ENCODE measurements around the gene AGO3. TPM values are rescaled to one million over a fixed set of nuclear protein-coding genes. Genes with fewer than 3 reads are reported as not detected.
A peak's percentile ranks its signal among the peaks of the same experiment; 100 is the strongest.

The AGO3 gene
- polyA plus RNA-seq, 2 of the 4 experiments (the other 2 are of a cell fraction) = 3.8 to 14.7 TPM

DNA sequence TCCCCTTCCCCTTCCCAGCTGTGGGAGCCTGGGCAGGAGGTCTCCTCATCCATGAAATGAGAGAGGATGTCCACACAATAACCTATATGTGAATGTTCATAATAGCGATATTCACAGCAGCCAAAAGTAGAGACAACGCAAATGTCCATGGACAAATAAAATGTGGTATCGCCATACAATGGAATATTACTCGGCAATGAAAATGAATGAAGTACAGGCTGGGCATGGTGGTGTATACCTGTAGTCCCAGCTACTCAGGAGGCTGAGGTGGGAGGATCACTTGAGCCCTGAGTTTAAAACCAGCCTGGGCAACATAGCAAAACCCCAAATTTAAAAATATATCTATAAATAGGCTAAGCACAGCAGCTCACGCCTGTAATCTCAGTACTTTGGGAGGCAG lies 170.6 kb downstream of the AGO3 start (continued):
- TF ChIP-seq, protein P1, sequence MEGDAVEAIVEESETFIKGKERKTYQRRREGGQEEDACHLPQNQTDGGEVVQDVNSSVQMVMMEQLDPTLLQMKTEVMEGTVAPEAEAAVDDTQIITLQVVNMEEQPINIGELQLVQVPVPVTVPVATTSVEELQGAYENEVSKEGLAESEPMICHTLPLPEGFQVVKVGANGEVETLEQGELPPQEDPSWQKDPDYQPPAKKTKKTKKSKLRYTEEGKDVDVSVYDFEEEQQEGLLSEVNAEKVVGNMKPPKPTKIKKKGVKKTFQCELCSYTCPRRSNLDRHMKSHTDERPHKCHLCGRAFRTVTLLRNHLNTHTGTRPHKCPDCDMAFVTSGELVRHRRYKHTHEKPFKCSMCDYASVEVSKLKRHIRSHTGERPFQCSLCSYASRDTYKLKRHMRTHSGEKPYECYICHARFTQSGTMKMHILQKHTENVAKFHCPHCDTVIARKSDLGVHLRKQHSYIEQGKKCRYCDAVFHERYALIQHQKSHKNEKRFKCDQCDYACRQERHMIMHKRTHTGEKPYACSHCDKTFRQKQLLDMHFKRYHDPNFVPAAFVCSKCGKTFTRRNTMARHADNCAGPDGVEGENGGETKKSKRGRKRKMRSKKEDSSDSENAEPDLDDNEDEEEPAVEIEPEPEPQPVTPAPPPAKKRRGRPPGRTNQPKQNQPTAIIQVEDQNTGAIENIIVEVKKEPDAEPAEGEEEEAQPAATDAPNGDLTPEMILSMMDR (IDR thresholded peaks at IDR 0.05) = no peak

DNA sequence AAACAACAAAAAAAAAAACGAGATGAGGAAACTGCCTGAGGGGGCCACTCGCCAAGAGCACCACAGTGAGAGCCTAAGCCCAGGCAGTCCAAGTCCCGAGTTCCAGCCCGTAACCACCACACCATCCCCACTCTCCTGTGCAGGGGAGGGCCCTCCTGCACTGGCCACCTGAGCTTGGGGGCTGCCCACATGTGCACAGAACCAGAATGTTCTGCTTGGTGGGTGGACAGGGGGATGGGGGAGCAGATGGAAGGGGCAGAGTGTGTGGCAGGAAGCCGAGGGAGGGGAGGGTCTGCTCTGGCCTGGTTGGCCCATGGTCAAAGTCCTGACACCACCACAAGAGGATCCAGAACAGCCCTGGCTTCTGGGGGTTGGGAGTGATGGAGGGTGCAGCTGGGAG lies 175.4 kb downstream of the AGO3 start:
- DNase-seq (ENCODE audit: low read depth in 1 of 2, low spot score in 1 of 2) = no peak
- ChIA-PET POLR2A (no interaction called here), CTCF (interaction anchor here (0.6 to 13.6 kb wide), 6 partner anchors 9 to 179 kb away, joined by 3 to 147 read pairs (median 4); partner anchors contain the start of gene TRAPPC3)
- Histone ChIP-seq H3K4me3 (no peak overlapping the region), H3K4me1 (no peaks in the 10 kb centered on the region), H3K27ac (no peak overlapping the region), H3K4me2 (no peak overlapping the region), H3K9me3 (no peaks in the 10 kb centered on the region)
- no peak for FAIRE-seq
- TF ChIP-seq ZFP36 (IDR thresholded peaks at IDR 0.05; ENCODE audit: borderline replicate concordance, partially characterized antibody) = no peak
- no peak for TF ChIP-seq NR3C1 (IDR thresholded peaks at IDR 0.05)
- no peak for TF ChIP-seq MAZ (IDR thresholded peaks at IDR 0.05; ENCODE audit: borderline replicate concordance, low read depth, low read length)
- TF ChIP-seq FOSL2 (IDR thresholded peaks at IDR 0.05) = no peak
- no peak for TF ChIP-seq FOSL2 (CRISPR knock-in tag; IDR thresholded peaks at IDR 0.05)
- no peak for TF ChIP-seq ZC3H11A (IDR thresholded peaks at IDR 0.05)
- TF ChIP-seq, protein P2, sequence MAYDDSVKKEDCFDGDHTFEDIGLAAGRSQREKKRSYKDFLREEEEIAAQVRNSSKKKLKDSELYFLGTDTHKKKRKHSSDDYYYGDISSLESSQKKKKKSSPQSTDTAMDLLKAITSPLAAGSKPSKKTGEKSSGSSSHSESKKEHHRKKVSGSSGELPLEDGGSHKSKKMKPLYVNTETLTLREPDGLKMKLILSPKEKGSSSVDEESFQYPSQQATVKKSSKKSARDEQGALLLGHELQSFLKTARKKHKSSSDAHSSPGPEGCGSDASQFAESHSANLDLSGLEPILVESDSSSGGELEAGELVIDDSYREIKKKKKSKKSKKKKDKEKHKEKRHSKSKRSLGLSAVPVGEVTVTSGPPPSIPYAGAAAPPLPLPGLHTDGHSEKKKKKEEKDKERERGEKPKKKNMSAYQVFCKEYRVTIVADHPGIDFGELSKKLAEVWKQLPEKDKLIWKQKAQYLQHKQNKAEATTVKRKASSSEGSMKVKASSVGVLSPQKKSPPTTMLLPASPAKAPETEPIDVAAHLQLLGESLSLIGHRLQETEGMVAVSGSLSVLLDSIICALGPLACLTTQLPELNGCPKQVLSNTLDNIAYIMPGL (CRISPR knock-in tag; IDR thresholded peaks at IDR 0.05; ENCODE audit: borderline replicate concordance) = no peak
- no peak for TF ChIP-seq FOSB (CRISPR knock-in tag; IDR thresholded peaks at IDR 0.05)
- TF ChIP-seq EHMT2 (IDR thresholded peaks at IDR 0.05; ENCODE audit: low read depth) = no peak
- TF ChIP-seq BCL3 (IDR thresholded peaks at IDR 0.05) = no peak
- no peak for TF ChIP-seq HDAC2 (IDR thresholded peaks at IDR 0.05)
- TF ChIP-seq SREBF2 (IDR thresholded peaks at IDR 0.05) = no peak
- no peak for TF ChIP-seq JUNB (IDR thresholded peaks at IDR 0.05)
- no peak for TF ChIP-seq KDM1A (IDR thresholded peaks at IDR 0.05; ENCODE audit: low read depth)
- TF ChIP-seq, protein P3, sequence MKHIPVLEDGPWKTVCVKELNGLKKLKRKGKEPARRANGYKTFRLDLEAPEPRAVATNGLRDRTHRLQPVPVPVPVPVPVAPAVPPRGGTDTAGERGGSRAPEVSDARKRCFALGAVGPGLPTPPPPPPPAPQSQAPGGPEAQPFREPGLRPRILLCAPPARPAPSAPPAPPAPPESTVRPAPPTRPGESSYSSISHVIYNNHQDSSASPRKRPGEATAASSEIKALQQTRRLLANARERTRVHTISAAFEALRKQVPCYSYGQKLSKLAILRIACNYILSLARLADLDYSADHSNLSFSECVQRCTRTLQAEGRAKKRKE (CRISPR knock-in tag; IDR thresholded peaks at IDR 0.05; ENCODE audit: low read depth) = no peak
- TF ChIP-seq RARB (CRISPR knock-in tag; IDR thresholded peaks at IDR 0.05) = no peak
- TF ChIP-seq PHF8 (IDR thresholded peaks at IDR 0.05; ENCODE audit: borderline replicate concordance, low read depth) = no peak
- TF ChIP-seq GATA3 (IDR thresholded peaks at IDR 0.05; ENCODE audit: borderline replicate concordance) = no peak
- ATAC-seq = no peak; a peak in 2 of 6 replicates
- 36% methylated on average over 5 of the region's 5 CpGs for WGBS (ENCODE audit: missing lambda C conversion rate)

- Histone ChIP-seq H3K27ac (no peak overlapping the region), H3K9me3 (no peaks in the 10 kb centered on the region), H3K4me3 (no peak overlapping the region), H3K4me2 (no peak overlapping the region), H3K4me1 (no peaks in the 10 kb centered on the region)
- peak in 1 of 2 experiments; percentile 39; a peak in 2 of 6 replicates for ATAC-seq
- POLR2A ChIA-PET = no interaction called here
- FAIRE-seq = no peak
- no peak for DNase-seq (ENCODE audit: low read depth in 1 of 2, low spot score in 1 of 2)
- CTCF ChIA-PET = interaction anchor here (0.8 to 13.6 kb wide), 5 partner anchors 10 to 178 kb away, joined by 3 to 147 read pairs (median 5); partner anchors contain the start of gene TRAPPC3
- 76% methylated on average over 9 of the region's 9 CpGs for WGBS (ENCODE audit: missing lambda C conversion rate)
- TF ChIP-seq ELK1 (IDR thresholded peaks at IDR 0.05; ENCODE audit: low read depth, low read length) (no peak), HOXB5 (CRISPR knock-in tag; IDR thresholded peaks at IDR 0.05) (no peak), NFE2L2 (conservative IDR thresholded peaks at IDR 0.05; ENCODE audit: low read length) (no peak), TP53 (CRISPR knock-in tag; IDR thresholded peaks at IDR 0.05) (no peak), MAZ (IDR thresholded peaks at IDR 0.05; ENCODE audit: borderline replicate concordance, low read depth, low read length) (no peak), EP300 (IDR thresholded peaks at IDR 0.05) (no peak), CHD4 (IDR thresholded peaks at IDR 0.05; ENCODE audit: borderline replicate concordance) (no peak), NR3C1 (IDR thresholded peaks at IDR 0.05) (no peak), SREBF2 (IDR thresholded peaks at IDR 0.05) (no peak), HOXA7 (CRISPR knock-in tag; IDR thresholded peaks at IDR 0.05) (no peak), RAD21 (conservative IDR thresholded peaks at IDR 0.05 in 1 of 2, IDR thresholded peaks at IDR 0.05 in 1 of 2) (no peak), FOSB (CRISPR knock-in tag; IDR thresholded peaks at IDR 0.05) (no peak), JUN (IDR thresholded peaks at IDR 0.05) (no peak), JUNB (IDR thresholded peaks at IDR 0.05) (no peak)
- TF ChIP-seq, protein P4, sequence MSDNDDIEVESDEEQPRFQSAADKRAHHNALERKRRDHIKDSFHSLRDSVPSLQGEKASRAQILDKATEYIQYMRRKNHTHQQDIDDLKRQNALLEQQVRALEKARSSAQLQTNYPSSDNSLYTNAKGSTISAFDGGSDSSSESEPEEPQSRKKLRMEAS (IDR thresholded peaks at IDR 0.05) = no peak
- TF ChIP-seq, protein P3 (CRISPR knock-in tag; IDR thresholded peaks at IDR 0.05; ENCODE audit: low read depth) = no peak
These were observed 176.5 kb downstream of the AGO3 start for GRCh38 chr1:36107394-36107793.
